ENCODE data around the gene ZMIZ1.

GRCh38 chr10:79136236-79137005, 67.7 kb downstream of the ZMIZ1 start:
- TF ChIP-seq ZNF830 (tag by site-specific recombination; IDR thresholded peaks at IDR 0.05; ENCODE audit: low read depth) (no peak), ZNF354C (tag by site-specific recombination; IDR thresholded peaks at IDR 0.05; ENCODE audit: borderline replicate concordance, low read depth) (no peak), YY1 (tag by site-specific recombination; IDR thresholded peaks at IDR 0.05) (no peak), CTCF (tag by site-specific recombination; IDR thresholded peaks at IDR 0.05) (no peak), ZFP3 (tag by site-specific recombination; IDR thresholded peaks at IDR 0.05; ENCODE audit: low read depth) (no peak), ZNF335 (tag by site-specific recombination; conservative IDR thresholded peaks at IDR 0.05) (no peak), ZNF768 (tag by site-specific recombination; IDR thresholded peaks at IDR 0.05) (no peak), ZNF473 (tag by site-specific recombination; IDR thresholded peaks at IDR 0.05) (no peak), ZNF791 (tag by site-specific recombination; IDR thresholded peaks at IDR 0.05) (no peak), ZNF776 (tag by site-specific recombination; IDR thresholded peaks at IDR 0.05; ENCODE audit: borderline replicate concordance) (no peak)
- TF ChIP-seq, protein P1, sequence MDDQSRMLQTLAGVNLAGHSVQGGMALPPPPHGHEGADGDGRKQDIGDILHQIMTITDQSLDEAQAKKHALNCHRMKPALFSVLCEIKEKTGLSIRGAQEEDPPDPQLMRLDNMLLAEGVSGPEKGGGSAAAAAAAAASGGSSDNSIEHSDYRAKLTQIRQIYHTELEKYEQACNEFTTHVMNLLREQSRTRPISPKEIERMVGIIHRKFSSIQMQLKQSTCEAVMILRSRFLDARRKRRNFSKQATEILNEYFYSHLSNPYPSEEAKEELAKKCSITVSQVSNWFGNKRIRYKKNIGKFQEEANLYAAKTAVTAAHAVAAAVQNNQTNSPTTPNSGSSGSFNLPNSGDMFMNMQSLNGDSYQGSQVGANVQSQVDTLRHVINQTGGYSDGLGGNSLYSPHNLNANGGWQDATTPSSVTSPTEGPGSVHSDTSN (CRISPR knock-in tag; IDR thresholded peaks at IDR 0.05), result no peak
- TF ChIP-seq, protein P2, sequence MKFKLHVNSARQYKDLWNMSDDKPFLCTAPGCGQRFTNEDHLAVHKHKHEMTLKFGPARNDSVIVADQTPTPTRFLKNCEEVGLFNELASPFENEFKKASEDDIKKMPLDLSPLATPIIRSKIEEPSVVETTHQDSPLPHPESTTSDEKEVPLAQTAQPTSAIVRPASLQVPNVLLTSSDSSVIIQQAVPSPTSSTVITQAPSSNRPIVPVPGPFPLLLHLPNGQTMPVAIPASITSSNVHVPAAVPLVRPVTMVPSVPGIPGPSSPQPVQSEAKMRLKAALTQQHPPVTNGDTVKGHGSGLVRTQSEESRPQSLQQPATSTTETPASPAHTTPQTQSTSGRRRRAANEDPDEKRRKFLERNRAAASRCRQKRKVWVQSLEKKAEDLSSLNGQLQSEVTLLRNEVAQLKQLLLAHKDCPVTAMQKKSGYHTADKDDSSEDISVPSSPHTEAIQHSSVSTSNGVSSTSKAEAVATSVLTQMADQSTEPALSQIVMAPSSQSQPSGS (tag by site-specific recombination; IDR thresholded peaks at IDR 0.05; ENCODE audit: low read depth), result no peak

Data from HEK293 (cell line).